T-helper 1 cell treated with Interleukin-12 subunit alpha and Interleukin-12 subunit beta and Interleukin-4 antibody, amounts not matched to agents 30 ng/mL and 1 ng/mL, for 36 hours (primary cell): ENCODE data around the gene CLEC4M. TPM values are rescaled to one million over a fixed set of nuclear protein-coding genes. Genes with fewer than 3 reads are reported as not detected.
"Not testable (repeated sequence)": the region's sequence is repeated elsewhere in the genome, so short reads cannot be mapped to it uniquely, and the experiment has no call there.

Experiments
- intact Hi-C: fragments of 100-400 bp; cut with micrococcal nuclease; formaldehyde crosslinking; loops from one replicate; pipeline ENCODE4 v1.15.1; 2024
- total RNA-seq: library from RNA; stranded (reverse); gene quantifications from 2 replicates; pipeline ENCODE4 v1.2.3, GENCODE V29; 2022

The CLEC4M gene
- total RNA-seq, 1 donor from 2014 or later, result not detected

- intact Hi-C loops, result no loop called here
Measured at GRCh38 chr19:7739801-7740681, 23.0 kb upstream of the CLEC4M start.

DNA sequence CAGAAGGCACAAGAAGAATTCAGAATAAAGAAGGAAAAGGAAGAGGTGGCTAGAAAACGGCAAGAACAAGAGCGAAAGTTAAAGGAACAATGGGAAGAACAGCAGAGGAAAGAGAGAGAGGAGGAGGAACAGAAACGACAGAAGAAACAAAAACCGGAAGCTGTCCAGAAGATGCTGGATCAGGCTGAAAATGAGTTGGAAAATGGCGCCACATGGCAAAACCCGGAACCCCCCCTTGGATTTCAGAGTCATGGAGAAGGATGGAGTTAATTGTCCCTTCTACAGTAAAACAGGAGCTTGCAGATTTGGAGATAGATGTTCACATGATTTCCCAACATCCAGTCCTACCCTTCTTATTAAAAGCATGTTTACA, 22.4 kb upstream of the CLEC4M start:
- intact Hi-C loops, result no loop called here

DNA sequence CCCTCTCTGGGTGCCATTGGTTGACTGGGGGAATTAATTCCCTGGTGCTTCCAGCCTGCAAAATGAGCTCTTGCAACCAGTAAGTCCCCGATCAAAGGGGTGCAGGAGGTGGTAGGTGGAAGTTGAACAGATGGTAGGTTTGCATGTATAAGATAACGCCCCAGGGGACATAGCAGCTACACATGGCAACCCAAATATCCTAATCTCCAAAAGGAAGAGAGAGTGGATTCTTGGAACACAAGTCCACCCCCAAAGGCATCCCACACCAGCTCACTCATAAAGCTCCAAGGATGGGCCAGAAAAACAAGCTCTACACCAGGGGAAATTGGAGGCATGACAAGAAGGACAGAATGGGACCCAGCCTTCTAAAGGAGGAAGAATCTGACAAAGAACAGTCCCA, 20.5 kb upstream of the CLEC4M start:
- intact Hi-C loops, result no loop called here

GRCh38 chr19:7742991-7743390, 20.1 kb upstream of the CLEC4M start:
- intact Hi-C loops, result no loop called here

DNA sequence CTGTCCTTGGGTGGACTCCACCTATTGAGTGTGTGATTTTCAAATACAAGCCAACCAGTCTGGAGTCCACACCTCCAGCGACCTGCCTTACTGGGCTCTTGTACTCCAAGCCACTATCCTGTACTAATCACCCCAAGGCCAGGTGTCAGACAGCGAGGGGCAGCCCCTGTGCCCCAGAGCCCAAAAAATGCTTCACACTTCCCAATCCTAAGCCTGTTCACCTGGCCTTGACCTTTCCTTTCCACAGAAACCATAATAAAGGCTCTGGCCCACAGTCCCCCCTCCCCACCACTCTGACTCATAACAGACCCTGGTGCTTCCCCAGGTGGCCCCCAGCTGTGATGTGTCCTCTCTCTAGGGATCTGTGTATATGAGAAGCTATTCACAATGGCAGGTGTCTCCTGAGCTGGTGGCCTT, 19.6 kb upstream of the CLEC4M start:
- intact Hi-C loops, result no loop called here

- intact Hi-C loops, result no loop called here
Measured at GRCh38 chr19:7744199-7744786, 18.8 kb upstream of the CLEC4M start.

GRCh38 chr19:7744871-7745650, 18.0 kb upstream of the CLEC4M start:
- intact Hi-C loops, result no loop called here

DNA sequence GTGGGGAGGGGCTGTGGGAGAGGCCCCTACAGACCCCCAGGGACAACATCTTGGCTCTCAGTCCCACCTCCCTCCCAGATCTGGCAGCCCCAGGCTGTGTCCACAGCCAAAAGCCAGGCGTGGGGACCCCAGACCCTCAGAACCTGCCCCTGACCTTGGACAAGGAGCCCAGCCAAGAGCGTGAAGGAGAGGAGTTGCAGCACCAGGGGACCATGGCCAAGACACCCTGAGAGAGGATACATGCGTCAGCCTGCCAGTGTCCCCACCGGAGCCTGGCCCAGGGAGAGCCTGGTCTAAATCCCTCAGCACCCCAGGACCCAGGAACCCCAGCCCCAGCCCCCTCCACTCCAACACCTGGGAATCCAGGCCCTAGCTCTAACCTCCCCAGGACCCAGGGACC, 16.7 kb upstream of the CLEC4M start:
- intact Hi-C loops, result not testable (repeated sequence)

GRCh38 chr19:7746903-7747884, 15.8 kb upstream of the CLEC4M start, which contains the start of gene CD209:
Gene CD209, minus strand, starts transcription at chr19:7747534. Its CDS starts 23 bp downstream, at chr19:7747511.
- intact Hi-C loops, result no loop called here

DNA sequence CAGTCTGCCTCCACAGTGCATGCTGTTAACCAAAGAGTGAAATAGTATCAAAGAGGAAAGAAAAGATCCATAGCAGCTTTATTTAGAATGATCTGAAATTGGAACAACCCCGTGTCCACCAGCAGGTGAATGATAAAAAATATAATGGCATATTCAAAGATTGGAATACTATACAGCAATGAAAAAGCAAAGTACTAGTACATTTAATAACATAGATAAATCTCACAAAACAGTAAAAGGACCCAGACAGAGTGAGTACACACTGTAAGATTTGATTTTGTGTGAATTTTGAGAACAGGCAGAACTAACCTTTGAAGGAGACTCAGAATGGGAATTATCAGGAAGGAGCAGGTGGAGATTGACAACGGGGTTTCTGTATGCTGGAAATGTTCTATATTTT, 14.9 kb upstream of the CLEC4M start:
- intact Hi-C loops, result no loop called here

GRCh38 chr19:7748756-7749155, 14.3 kb upstream of the CLEC4M start:
- intact Hi-C loops, result no loop called here

GRCh38 chr19:7751157-7751783, 11.8 kb upstream of the CLEC4M start:
- intact Hi-C loops, result no loop called here

DNA sequence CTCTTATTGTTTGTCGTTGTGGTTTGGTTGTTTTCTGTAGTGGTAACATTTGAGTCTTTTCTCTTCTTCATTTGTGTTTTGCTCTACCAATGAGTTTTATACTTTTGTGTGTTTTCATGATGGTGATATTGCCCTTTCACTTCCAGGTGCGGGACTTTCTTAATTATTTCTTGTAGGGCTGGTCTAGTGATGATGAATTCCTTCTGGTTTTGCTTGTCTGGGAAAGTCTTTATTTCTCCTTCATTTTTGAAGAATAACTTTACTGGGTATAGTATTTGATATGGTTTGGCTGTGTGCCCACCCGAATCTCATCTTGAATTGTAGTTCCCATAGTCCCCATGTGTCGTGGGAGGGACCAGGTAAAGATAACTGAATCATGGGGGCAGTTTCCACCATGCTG, 6.8 kb upstream of the CLEC4M start:
- intact Hi-C loops, result no loop called here

DNA sequence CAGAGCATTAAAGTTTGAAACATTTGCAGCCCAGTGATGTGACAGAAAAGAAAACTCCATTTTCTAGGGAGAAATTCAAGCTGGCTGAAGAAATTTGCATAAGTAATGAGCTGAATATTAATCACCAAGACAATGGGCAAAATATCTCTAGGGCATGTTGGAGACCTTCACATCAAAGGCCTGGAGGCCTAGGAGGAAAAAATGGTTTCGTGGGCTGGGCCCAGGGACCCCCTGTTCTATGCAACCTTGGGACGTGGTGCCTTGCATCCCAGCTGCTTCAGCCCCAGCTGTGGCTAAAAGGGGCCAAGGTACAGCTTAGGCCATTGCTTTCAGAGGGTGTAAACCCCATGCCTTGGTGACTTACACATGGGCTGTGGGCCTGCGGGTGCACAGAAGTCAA, 5.7 kb upstream of the CLEC4M start:
- intact Hi-C loops, result no loop called here

- intact Hi-C loops, result no loop called here
Measured at GRCh38 chr19:7759156-7759555, 3.9 kb upstream of the CLEC4M start.

- intact Hi-C loops, result no loop called here
Measured at GRCh38 chr19:7763696-7764095, 653 bp downstream of the CLEC4M start.

- intact Hi-C loops, result not testable (repeated sequence)
Measured at GRCh38 chr19:7764157-7764556, 1.1 kb downstream of the CLEC4M start.

DNA sequence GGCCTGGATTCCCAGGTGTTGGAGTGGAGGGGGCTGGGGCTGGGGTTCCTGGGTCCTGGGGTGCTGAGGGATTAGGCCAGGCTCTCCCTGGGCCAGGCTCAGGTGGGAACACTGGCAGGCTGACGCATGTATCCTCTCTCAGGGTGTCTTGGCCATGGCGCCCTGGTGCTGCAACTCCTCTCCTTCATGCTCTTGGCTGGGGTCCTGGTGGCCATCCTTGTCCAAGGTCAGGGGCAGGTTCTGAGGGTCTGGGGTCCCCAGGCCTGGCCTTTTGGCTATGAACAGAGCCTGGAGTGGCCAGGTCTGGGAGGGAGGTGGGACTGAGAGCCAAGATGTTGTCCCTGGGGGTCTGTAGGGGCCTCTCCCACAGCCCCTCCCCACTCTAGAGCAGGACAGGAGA, 2.0 kb downstream of the CLEC4M start:
- intact Hi-C loops, result not testable (repeated sequence)

- intact Hi-C loops, result no loop called here
Measured at GRCh38 chr19:7766535-7766934, 3.5 kb downstream of the CLEC4M start.

GRCh38 chr19:7767487-7767886, 4.4 kb downstream of the CLEC4M start:
- intact Hi-C loops, result no loop called here
